HEK293T (cell line): ENCODE data around the gene RASA3.

Source experiments
- CTCF ChIA-PET: fragments of 350-600 bp; formaldehyde crosslinking; extraction: SDS; loops from one replicate; lab custom pipeline; 2021; ENCODE audit warnings: antibody characterized with exemption, inconsistent platforms; lab: Yijun Ruan, JAX
- POLR2A ChIA-PET: fragments of 350-600 bp; formaldehyde crosslinking; extraction: SDS; loops from one replicate; lab custom pipeline; 2020; ENCODE audit warnings: antibody characterized with exemption, inconsistent platforms; lab: Yijun Ruan, JAX
- DNase-seq: peaks from one replicate; pipeline ENCODE4 v3.0.0; 2012; ENCODE audit warnings: mixed read lengths; ENCODE audit errors: extremely low spot score
- ARNT ChIP-seq: fragments of 450-650 bp; IDR thresholded peaks from 2 replicates; pipeline ENCODE4 v1.6.1; 2017; ENCODE audit warnings: mild to moderate bottlenecking
- BHLHE40 ChIP-seq: fragments of 450-650 bp; IDR thresholded peaks from 2 replicates; pipeline ENCODE4 v1.6.1; 2016; ENCODE audit warnings: mild to moderate bottlenecking, moderate library complexity, borderline replicate concordance
- CTBP1 ChIP-seq: fragments of 450-650 bp; IDR thresholded peaks from 2 replicates; pipeline ENCODE4 v1.6.1; 2016; ENCODE audit warnings: borderline replicate concordance
- ELF4 ChIP-seq: fragments of 450-650 bp; IDR thresholded peaks from 2 replicates; pipeline ENCODE4 v1.6.1; 2017; ENCODE audit warnings: antibody characterized with exemption
- FOXA1 ChIP-seq: fragments of 450-650 bp; IDR thresholded peaks from 2 replicates; pipeline ENCODE4 v1.6.1; 2016; ENCODE audit warnings: mild to moderate bottlenecking
- FOXK2 ChIP-seq: fragments of 450-650 bp; IDR thresholded peaks from 2 replicates; pipeline ENCODE4 v1.6.1; 2016; ENCODE audit warnings: mild to moderate bottlenecking
- FOXM1 ChIP-seq: fragments of 450-650 bp; IDR thresholded peaks from 2 replicates; pipeline ENCODE4 v1.6.1; 2017; ENCODE audit warnings: mild to moderate bottlenecking, borderline replicate concordance
- HDGF ChIP-seq: fragments of 450-650 bp; IDR thresholded peaks from 2 replicates; pipeline ENCODE4 v1.6.1; 2017; ENCODE audit warnings: antibody characterized with exemption, borderline replicate concordance
- L3MBTL2 ChIP-seq: fragments of 450-650 bp; conservative IDR thresholded peaks from 2 replicates; pipeline ENCODE4 v1.6.1; 2016; ENCODE audit warnings: mild to moderate bottlenecking
- LEF1 ChIP-seq: fragments of 450-650 bp; IDR thresholded peaks from 2 replicates; pipeline ENCODE4 v1.6.1; 2017; ENCODE audit warnings: mild to moderate bottlenecking, borderline replicate concordance
- NFRKB ChIP-seq: fragments of 450-650 bp; IDR thresholded peaks from 2 replicates; pipeline ENCODE4 v1.6.1; 2016; ENCODE audit warnings: mild to moderate bottlenecking, moderate library complexity
- SP1 ChIP-seq: fragments of 450-650 bp; IDR thresholded peaks from 2 replicates; pipeline ENCODE4 v1.6.1; 2017
- SUZ12 ChIP-seq: fragments of 450-650 bp; IDR thresholded peaks from 2 replicates; pipeline ENCODE4 v1.6.1; 2016; ENCODE audit warnings: mild to moderate bottlenecking
- TARDBP ChIP-seq: fragments of 450-650 bp; IDR thresholded peaks from 2 replicates; pipeline ENCODE4 v1.6.1; 2016
- ZNF384 ChIP-seq: fragments of 450-650 bp; IDR thresholded peaks from 2 replicates; pipeline ENCODE4 v1.6.1; 2016
- TF ChIP-seq, protein P1 (sequence below): fragments of 450-650 bp; IDR thresholded peaks from 2 replicates; pipeline ENCODE4 v1.6.1; 2016

The RASA3 gene

DNA sequence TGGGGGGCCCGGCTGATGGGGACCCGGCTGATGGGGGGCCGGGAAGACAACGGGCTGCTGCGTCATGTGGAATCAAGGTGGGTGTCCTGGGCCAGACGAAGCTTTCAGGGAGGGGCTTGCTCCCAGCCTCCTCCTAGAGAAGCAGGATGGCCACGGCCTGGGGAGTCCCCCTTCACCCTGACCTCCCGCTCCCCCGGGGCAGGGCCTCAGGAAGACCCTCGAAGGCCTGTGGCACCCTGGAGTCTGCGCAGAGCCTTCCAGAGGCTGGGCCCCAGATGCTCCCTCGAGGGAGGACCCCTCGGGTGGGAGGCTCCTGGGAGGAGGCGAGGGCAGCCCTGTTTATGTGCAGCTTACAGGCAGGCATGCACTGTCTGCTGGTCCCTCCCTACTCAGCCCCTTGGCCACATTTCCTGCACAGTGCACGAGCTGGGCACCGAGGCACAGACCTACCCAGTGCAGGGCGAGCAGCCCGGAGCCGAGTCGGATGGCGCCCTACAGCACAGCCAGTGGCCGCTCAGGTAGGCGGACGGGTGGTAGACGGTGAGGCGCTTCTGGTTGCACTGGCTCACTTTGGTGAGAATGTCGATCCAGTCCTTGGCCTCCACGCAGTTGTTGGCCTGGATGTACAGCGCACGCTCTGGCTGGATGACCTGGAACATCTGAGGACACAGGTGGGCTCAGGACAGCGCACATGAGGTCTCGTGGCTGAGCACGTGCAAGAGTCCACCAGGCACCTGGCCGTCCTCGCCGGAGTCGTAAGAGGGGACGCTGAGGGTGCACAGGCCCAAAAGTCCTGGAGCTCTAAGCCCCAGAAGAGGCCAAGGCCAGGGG, 136.1 kb downstream of the RASA3 start:
- POLR2A ChIA-PET = no interaction called here
- no peak for DNase-seq
- CTCF ChIA-PET = no interaction called here
- TF ChIP-seq L3MBTL2 (no peak), ELF4 (no peak), SUZ12 (no peak), TARDBP (no peak)

DNA sequence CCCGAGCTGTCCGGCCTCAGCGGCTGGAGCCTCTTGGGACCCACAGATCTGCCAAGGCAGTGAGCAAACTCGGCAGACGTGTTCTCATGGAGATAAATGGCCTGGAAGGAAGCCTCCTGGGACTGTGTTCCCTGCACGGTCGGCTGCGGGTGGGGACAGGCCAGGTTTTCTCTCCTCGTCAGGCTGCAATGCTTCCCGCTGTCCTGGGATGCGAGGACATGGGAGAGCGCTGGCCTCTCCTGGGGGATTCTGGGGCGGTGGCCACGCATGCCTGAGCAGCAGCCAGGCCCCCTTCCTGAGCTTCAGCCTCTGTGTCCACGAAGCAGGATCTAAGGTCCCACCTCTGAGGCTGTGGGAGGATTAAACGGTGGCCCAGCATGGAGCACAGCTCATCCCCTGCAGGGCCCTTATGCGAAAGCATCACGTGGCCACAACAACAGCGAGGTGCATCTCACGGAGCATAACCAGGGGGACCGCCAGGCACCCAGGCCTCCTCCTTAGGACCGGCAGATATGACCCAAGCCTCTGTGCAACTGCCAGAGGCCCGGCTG, 137.3 kb downstream of the RASA3 start:
- no peak for DNase-seq
- TF ChIP-seq FOXA1 (no peak), ELF4 (no peak), SUZ12 (no peak), TARDBP (no peak)
- POLR2A ChIA-PET = no interaction called here
- CTCF ChIA-PET = no interaction called here

DNA sequence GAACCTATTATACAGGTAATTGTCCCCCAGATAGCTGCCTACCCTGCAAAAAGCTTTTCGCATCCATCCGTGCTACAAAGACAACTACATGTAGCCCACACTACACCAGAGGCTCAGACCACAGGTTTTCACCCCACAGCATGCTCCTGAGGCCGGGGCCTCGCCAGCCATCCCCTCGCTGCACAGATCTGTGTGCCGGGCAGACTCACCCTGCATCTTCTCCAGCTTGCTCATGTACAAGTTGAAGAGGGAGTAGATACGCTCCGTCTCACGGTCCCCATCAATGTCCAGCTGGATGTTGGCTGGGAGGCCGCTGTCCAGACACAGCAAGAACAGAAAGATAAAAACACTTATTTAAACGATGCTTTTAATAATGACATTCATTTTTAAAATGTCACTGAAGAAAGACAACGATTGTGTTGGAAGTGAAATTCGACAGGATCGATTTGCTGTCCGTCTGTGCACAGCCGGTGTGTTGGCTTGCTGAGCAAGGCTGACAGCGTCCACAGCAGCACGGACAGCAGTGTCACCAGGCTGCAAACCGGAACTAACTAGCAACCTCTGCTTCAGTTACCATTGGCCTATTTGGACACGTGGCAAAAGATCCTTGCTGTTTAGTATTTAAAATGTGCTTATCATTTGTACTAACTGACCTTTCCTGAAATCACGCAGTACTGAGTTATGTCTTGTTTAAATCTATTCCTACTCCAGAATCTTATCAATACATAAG, 140.0 kb downstream of the RASA3 start:
- CTCF ChIA-PET = no interaction called here
- DNase-seq = no peak
- POLR2A ChIA-PET = no interaction called here
- no peak for TF ChIP-seq FOXK2
- no peak for TF ChIP-seq NFRKB
- TF ChIP-seq BHLHE40 = no peak
- TF ChIP-seq, protein P1, sequence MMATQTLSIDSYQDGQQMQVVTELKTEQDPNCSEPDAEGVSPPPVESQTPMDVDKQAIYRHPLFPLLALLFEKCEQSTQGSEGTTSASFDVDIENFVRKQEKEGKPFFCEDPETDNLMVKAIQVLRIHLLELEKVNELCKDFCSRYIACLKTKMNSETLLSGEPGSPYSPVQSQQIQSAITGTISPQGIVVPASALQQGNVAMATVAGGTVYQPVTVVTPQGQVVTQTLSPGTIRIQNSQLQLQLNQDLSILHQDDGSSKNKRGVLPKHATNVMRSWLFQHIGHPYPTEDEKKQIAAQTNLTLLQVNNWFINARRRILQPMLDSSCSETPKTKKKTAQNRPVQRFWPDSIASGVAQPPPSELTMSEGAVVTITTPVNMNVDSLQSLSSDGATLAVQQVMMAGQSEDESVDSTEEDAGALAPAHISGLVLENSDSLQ = no peak
- TF ChIP-seq L3MBTL2 = no peak
- TF ChIP-seq HDGF = no peak
- no peak for TF ChIP-seq ARNT
- TF ChIP-seq TARDBP = no peak
- TF ChIP-seq SUZ12 = no peak
- TF ChIP-seq FOXM1 = no peak

DNA sequence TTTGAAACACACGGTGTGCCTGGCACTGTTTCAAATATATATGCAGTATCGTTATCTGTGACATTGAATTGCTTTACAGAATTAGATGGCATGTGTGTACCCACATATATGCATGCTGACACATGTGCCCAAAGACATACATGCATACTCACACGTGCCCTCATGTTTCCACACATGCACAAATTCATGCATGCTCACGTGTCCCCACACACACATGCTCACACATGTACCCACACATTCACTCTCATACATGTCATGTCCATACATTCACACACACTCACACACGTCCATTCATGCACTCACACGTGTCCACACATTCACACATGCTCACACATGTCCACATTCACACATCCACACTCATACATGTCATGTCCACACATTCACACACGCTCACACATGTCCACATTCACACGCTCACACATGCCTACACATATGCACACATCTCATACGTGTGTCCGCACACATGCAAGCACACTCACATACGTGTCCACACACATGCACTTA, 140.7 kb downstream of the RASA3 start:
- POLR2A ChIA-PET = no interaction called here
- DNase-seq = no peak
- no peak for TF ChIP-seq FOXK2
- TF ChIP-seq NFRKB = no peak
- TF ChIP-seq ELF4 = no peak
- no peak for TF ChIP-seq HDGF
- no peak for TF ChIP-seq ZNF384
- no peak for TF ChIP-seq FOXM1
- TF ChIP-seq SUZ12 = no peak
- TF ChIP-seq BHLHE40 = no peak
- no peak for TF ChIP-seq CTBP1
- TF ChIP-seq L3MBTL2 = no peak
- TF ChIP-seq FOXA1 = no peak
- TF ChIP-seq LEF1 = no peak
- TF ChIP-seq ARNT = no peak
- TF ChIP-seq, protein P1 = no peak
- TF ChIP-seq TARDBP = no peak
- CTCF ChIA-PET = no interaction called here

DNA sequence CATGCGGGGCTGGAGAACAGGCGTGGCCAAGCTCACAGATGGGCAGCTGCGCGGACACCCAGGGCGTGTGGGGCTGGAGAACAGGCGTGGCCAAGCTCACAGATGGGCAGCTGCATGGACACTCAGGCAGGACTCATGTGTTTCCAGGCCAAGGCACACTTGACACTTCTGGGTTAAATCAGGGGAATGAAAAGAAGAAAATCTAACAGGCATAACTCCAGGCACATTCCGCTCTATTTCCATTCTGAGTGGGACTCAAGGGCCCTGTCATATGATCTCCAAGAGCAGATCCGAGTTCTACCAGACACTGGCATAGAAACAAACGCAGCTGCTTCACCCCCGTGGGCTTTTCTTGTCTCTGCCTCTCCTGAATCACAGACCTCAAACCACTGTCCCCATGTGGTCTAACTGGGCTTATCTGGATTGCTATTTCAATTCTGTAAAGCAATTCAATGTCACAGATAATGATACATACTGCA, 141.2 kb downstream of the RASA3 start:
- TF ChIP-seq ZNF384 (no peak), ARNT (no peak), FOXA1 (no peak), FOXK2 (no peak), TARDBP (no peak), SUZ12 (no peak), L3MBTL2 (no peak)
- ChIA-PET POLR2A (no interaction called here), CTCF (no interaction called here)
- no peak for DNase-seq

DNA sequence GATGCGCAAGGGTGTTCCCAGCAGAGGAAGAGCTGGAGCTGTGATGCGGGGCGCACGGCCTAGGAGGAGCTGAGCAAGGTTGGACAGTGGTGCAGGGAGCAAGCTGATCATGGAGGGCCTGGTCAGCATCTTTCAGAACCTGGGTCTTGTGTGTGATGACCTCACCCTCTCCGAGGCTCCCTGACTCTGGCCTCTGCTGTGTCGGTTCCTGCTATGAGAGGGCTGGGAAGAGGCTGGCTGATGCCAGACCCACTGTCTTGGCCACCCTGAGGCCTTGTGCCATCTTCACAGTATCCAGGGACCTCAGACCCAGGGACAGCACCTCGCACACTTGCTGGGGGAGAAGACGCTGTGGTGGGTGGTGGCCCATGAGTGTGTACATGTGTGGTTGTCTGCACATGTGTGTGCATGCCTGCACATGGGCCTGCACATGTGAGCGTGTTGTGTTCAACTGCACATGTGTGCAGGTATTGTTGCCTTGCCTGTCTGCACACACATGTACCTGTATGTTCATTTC, 142.0 kb downstream of the RASA3 start:
- no peak for DNase-seq
- POLR2A ChIA-PET = no interaction called here
- CTCF ChIA-PET = no interaction called here
- TF ChIP-seq SUZ12 (no peak), NFRKB (no peak), FOXA1 (no peak), HDGF (no peak), LEF1 (no peak), SP1 (no peak), ELF4 (no peak)
